ENCODE results near the gene MAN2A1.

MAN2A1 gene

GRCh38 chr5:109844148-109844547 is 154.4 kb downstream of the MAN2A1 start:
- Histone ChIP-seq H3K27ac (ENCODE audit: low read depth, low read length) (no peak overlapping the region), H3K4me1 (ENCODE audit: control insufficient read depth, insufficient read depth, low read length) (peaks cover 5% of the 10 kb centered on the region; the same call in 1 of the 2 replicates), H3K9me3 (ENCODE audit: control insufficient read depth, insufficient read depth, low read depth, low read length) (no peaks in the 10 kb centered on the region), H3K4me3 (ENCODE audit: low read depth, low read length) (no peak overlapping the region), H3K36me3 (ENCODE audit: control insufficient read depth, insufficient read depth, low read length) (peaks cover 62% of the 10 kb centered on the region), H3K9ac (ENCODE audit: low read length) (no peak overlapping the region), H3K27me3 (ENCODE audit: control insufficient read depth, insufficient read depth, low read length) (no peaks in the 10 kb centered on the region)

GRCh38 chr5:109844695-109845094 is 155.0 kb downstream of the MAN2A1 start:
- no peak overlapping the region for H3K9ac ChIP-seq (ENCODE audit: low read length)
- H3K4me1 ChIP-seq (ENCODE audit: control insufficient read depth, insufficient read depth, low read length): no peaks in the 10 kb centered on the region; the same call in 1 of the 2 replicates
- no peaks in the 10 kb centered on the region for H3K9me3 ChIP-seq (ENCODE audit: control insufficient read depth, insufficient read depth, low read depth, low read length)
- no peak overlapping the region for H3K4me3 ChIP-seq (ENCODE audit: low read depth, low read length)
- no peaks in the 10 kb centered on the region for H3K27me3 ChIP-seq (ENCODE audit: control insufficient read depth, insufficient read depth, low read length)
- H3K27ac ChIP-seq (ENCODE audit: low read depth, low read length): no peak overlapping the region
- peaks cover 68% of the 10 kb centered on the region for H3K36me3 ChIP-seq (ENCODE audit: control insufficient read depth, insufficient read depth, low read length)

GRCh38 chr5:109848130-109848529 is 158.4 kb downstream of the MAN2A1 start:
- peaks cover 69% of the 10 kb centered on the region for H3K36me3 ChIP-seq (ENCODE audit: control insufficient read depth, insufficient read depth, low read length)
- H3K9me3 ChIP-seq (ENCODE audit: control insufficient read depth, insufficient read depth, low read depth, low read length): no peaks in the 10 kb centered on the region
- no peak overlapping the region for H3K27ac ChIP-seq (ENCODE audit: low read depth, low read length)
- H3K4me3 ChIP-seq (ENCODE audit: low read depth, low read length): no peak overlapping the region
- H3K27me3 ChIP-seq (ENCODE audit: control insufficient read depth, insufficient read depth, low read length): no peaks in the 10 kb centered on the region
- H3K9ac ChIP-seq (ENCODE audit: low read length): no peak overlapping the region
- no peaks in the 10 kb centered on the region for H3K4me1 ChIP-seq (ENCODE audit: control insufficient read depth, insufficient read depth, low read length)

- H3K36me3 ChIP-seq (ENCODE audit: control insufficient read depth, insufficient read depth, low read length): peaks cover 64% of the 10 kb centered on the region
- H3K9me3 ChIP-seq (ENCODE audit: control insufficient read depth, insufficient read depth, low read depth, low read length): no peaks in the 10 kb centered on the region
- H3K4me3 ChIP-seq (ENCODE audit: low read depth, low read length): no peak overlapping the region
- no peak overlapping the region for H3K9ac ChIP-seq (ENCODE audit: low read length)
- no peaks in the 10 kb centered on the region for H3K4me1 ChIP-seq (ENCODE audit: control insufficient read depth, insufficient read depth, low read length)
- H3K27me3 ChIP-seq (ENCODE audit: control insufficient read depth, insufficient read depth, low read length): no peaks in the 10 kb centered on the region
- H3K27ac ChIP-seq (ENCODE audit: low read depth, low read length): no peak overlapping the region
Observed at GRCh38 chr5:109849478-109850088, 159.9 kb downstream of the MAN2A1 start.

GRCh38 chr5:109852371-109853155 is 162.8 kb downstream of the MAN2A1 start:
- Histone ChIP-seq H3K9me3 (ENCODE audit: control insufficient read depth, insufficient read depth, low read depth, low read length) (no peaks in the 10 kb centered on the region), H3K36me3 (ENCODE audit: control insufficient read depth, insufficient read depth, low read length) (peaks cover 69% of the 10 kb centered on the region), H3K4me3 (ENCODE audit: low read depth, low read length) (no peak overlapping the region), H3K9ac (ENCODE audit: low read length) (no peak overlapping the region), H3K4me1 (ENCODE audit: control insufficient read depth, insufficient read depth, low read length) (peaks cover 3% of the 10 kb centered on the region; the same call in 1 of the 2 replicates), H3K27ac (ENCODE audit: low read depth, low read length) (no peak overlapping the region), H3K27me3 (ENCODE audit: control insufficient read depth, insufficient read depth, low read length) (no peaks in the 10 kb centered on the region)

GRCh38 chr5:109853377-109853776 is 163.7 kb downstream of the MAN2A1 start:
- Histone ChIP-seq H3K27ac (ENCODE audit: low read depth, low read length) (no peak overlapping the region), H3K36me3 (ENCODE audit: control insufficient read depth, insufficient read depth, low read length) (peaks cover 70% of the 10 kb centered on the region), H3K9me3 (ENCODE audit: control insufficient read depth, insufficient read depth, low read depth, low read length) (no peaks in the 10 kb centered on the region), H3K9ac (ENCODE audit: low read length) (no peak overlapping the region), H3K27me3 (ENCODE audit: control insufficient read depth, insufficient read depth, low read length) (no peaks in the 10 kb centered on the region), H3K4me3 (ENCODE audit: low read depth, low read length) (no peak overlapping the region), H3K4me1 (ENCODE audit: control insufficient read depth, insufficient read depth, low read length) (peaks cover 7% of the 10 kb centered on the region; the same call in 1 of the 2 replicates)

GRCh38 chr5:109855056-109855455 is 165.3 kb downstream of the MAN2A1 start:
- Histone ChIP-seq H3K27ac (ENCODE audit: low read depth, low read length) (no peak overlapping the region), H3K36me3 (ENCODE audit: control insufficient read depth, insufficient read depth, low read length) (peaks cover 67% of the 10 kb centered on the region), H3K4me1 (ENCODE audit: control insufficient read depth, insufficient read depth, low read length) (peaks cover 7% of the 10 kb centered on the region; the same call in 1 of the 2 replicates), H3K4me3 (ENCODE audit: low read depth, low read length) (no peak overlapping the region), H3K27me3 (ENCODE audit: control insufficient read depth, insufficient read depth, low read length) (no peaks in the 10 kb centered on the region), H3K9ac (ENCODE audit: low read length) (no peak overlapping the region), H3K9me3 (ENCODE audit: control insufficient read depth, insufficient read depth, low read depth, low read length) (no peaks in the 10 kb centered on the region)

GRCh38 chr5:109857405-109858031 is 167.8 kb downstream of the MAN2A1 start:
- H3K27ac ChIP-seq (ENCODE audit: low read depth, low read length): peak overlapping the region; percentile 6; the same call in 1 of the 2 replicates
- H3K4me1 ChIP-seq (ENCODE audit: control insufficient read depth, insufficient read depth, low read length): peaks cover 7% of the 10 kb centered on the region; the same call in 1 of the 2 replicates
- H3K9me3 ChIP-seq (ENCODE audit: control insufficient read depth, insufficient read depth, low read depth, low read length): no peaks in the 10 kb centered on the region
- H3K4me3 ChIP-seq (ENCODE audit: low read depth, low read length): no peak overlapping the region
- no peaks in the 10 kb centered on the region for H3K27me3 ChIP-seq (ENCODE audit: control insufficient read depth, insufficient read depth, low read length)
- peaks cover 65% of the 10 kb centered on the region for H3K36me3 ChIP-seq (ENCODE audit: control insufficient read depth, insufficient read depth, low read length)
- H3K9ac ChIP-seq (ENCODE audit: low read length): no peak overlapping the region

GRCh38 chr5:109859537-109859936 is 169.8 kb downstream of the MAN2A1 start:
- Histone ChIP-seq H3K36me3 (ENCODE audit: control insufficient read depth, insufficient read depth, low read length) (peaks cover 64% of the 10 kb centered on the region), H3K27ac (ENCODE audit: low read depth, low read length) (no peak overlapping the region), H3K4me1 (ENCODE audit: control insufficient read depth, insufficient read depth, low read length) (peaks cover 7% of the 10 kb centered on the region; the same call in 1 of the 2 replicates), H3K9me3 (ENCODE audit: control insufficient read depth, insufficient read depth, low read depth, low read length) (no peaks in the 10 kb centered on the region), H3K9ac (ENCODE audit: low read length) (no peak overlapping the region), H3K27me3 (ENCODE audit: control insufficient read depth, insufficient read depth, low read length) (no peaks in the 10 kb centered on the region), H3K4me3 (ENCODE audit: low read depth, low read length) (no peak overlapping the region)

GRCh38 chr5:109862301-109862700 is 172.6 kb downstream of the MAN2A1 start:
- Histone ChIP-seq H3K36me3 (ENCODE audit: control insufficient read depth, insufficient read depth, low read length) (peaks cover 66% of the 10 kb centered on the region), H3K27me3 (ENCODE audit: control insufficient read depth, insufficient read depth, low read length) (no peaks in the 10 kb centered on the region), H3K9ac (ENCODE audit: low read length) (no peak overlapping the region), H3K4me1 (ENCODE audit: control insufficient read depth, insufficient read depth, low read length) (peaks cover 16% of the 10 kb centered on the region; the same call in 1 of the 2 replicates), H3K4me3 (ENCODE audit: low read depth, low read length) (no peak overlapping the region), H3K27ac (ENCODE audit: low read depth, low read length) (no peak overlapping the region; the same call in 1 of the 2 replicates), H3K9me3 (ENCODE audit: control insufficient read depth, insufficient read depth, low read depth, low read length) (no peaks in the 10 kb centered on the region)

- no peak overlapping the region for H3K9ac ChIP-seq (ENCODE audit: low read length)
- H3K4me1 ChIP-seq (ENCODE audit: control insufficient read depth, insufficient read depth, low read length): peaks cover 9% of the 10 kb centered on the region; the same call in 1 of the 2 replicates
- H3K27ac ChIP-seq (ENCODE audit: low read depth, low read length): no peak overlapping the region
- no peaks in the 10 kb centered on the region for H3K27me3 ChIP-seq (ENCODE audit: control insufficient read depth, insufficient read depth, low read length)
- no peak overlapping the region for H3K4me3 ChIP-seq (ENCODE audit: low read depth, low read length)
- H3K9me3 ChIP-seq (ENCODE audit: control insufficient read depth, insufficient read depth, low read depth, low read length): no peaks in the 10 kb centered on the region
- H3K36me3 ChIP-seq (ENCODE audit: control insufficient read depth, insufficient read depth, low read length): peaks cover 66% of the 10 kb centered on the region
Observed at GRCh38 chr5:109863752-109864151, 174.0 kb downstream of the MAN2A1 start.
